22Rv1 (cell line): ENCODE results near the gene TRMT2B.
A peak's percentile ranks its signal among the peaks of the same experiment; 100 is the strongest.
"Not testable (repeated sequence)": the region's sequence is repeated elsewhere in the genome, so short reads cannot be mapped to it uniquely, and the experiment has no call there.

Experiments used
- H3K27ac ChIP-seq: fragments of 450-650 bp; 2 replicates; pipeline ENCODE4 v1.5.1; 2017
- CTCF ChIP-seq: fragments of 450-650 bp; IDR thresholded peaks from 2 replicates; pipeline ENCODE4 v1.5.1; 2017; ENCODE audit warnings: mild to moderate bottlenecking
- ZFX ChIP-seq: fragments of 450-650 bp; IDR thresholded peaks from 2 replicates; pipeline ENCODE4 v1.6.1; 2017; ENCODE audit warnings: antibody characterized with exemption, borderline replicate concordance

TRMT2B gene

DNA sequence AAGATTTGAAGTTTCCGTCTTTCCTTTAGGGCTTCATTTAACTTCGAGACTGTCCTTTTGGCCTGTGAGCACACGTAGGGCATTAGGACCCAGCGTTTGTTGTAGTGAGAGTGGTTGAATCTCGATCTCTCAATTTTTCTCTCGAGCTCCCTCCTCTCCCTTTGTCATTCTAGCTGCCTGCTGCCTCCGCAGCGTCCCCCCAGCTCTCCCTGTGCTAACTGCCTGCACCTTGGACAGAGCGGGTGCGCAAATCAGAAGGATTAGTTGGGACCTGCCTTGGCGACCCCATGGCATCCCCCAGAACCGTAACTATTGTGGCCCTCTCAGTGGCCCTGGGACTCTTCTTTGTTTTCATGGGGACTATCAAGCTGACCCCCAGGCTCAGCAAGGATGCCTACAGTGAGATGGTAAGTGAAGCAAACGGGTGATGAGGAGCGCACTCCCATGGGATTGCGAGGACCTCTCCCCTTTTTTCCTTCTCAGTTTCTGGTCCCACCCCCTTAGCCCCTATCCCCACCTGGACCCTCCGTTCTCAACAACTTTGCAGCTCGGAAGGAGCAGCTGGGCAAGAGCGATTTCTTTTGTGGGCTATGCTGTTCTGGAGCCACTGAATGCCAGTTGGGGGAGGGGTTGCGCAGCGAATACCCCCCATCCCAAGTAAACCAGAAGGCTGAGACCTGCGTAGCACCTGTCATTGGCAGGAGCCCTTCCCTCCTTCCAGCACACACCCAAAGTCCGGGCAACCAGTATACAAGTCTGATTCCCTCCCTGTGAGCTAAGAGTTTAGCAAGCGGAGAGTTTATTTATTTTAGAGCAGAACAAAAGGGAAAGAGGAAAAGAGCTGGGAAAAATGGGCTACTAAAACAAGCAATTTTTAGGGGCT, 27.0 kb upstream of the TRMT2B start, which contains the start of gene TMEM35A:
Gene TMEM35A (plus strand): TSS at position 164 of the 883 bp plus-strand sequence. CDS start 124 bp downstream, at position 288.
- TF ChIP-seq ZFX (no peak), CTCF (no peak)
- H3K27ac ChIP-seq: no peak within 1 kb of the TSS

GRCh38 chrX:101071582-101071981, 19.7 kb upstream of the TRMT2B start:
- H3K27ac ChIP-seq: no peak overlapping the region
- no peak for TF ChIP-seq CTCF
- TF ChIP-seq ZFX: no peak

DNA sequence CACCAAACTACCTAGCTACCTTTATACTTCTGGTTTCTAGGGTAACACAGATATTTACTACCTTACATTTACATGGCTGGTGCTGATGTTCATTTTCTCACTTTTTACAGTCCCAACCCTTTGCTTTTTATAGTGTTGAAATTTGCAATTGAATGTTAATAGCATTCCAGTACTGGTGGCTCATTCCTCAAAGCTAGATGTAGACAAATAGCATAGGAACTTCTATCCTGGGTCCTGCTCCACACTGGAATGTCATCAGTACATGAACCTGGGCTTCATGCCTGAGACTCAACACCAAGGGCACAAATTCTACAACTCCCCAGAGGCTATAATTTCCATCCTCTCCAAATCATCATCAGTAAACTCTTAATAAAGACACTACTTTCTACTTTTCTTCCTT, 10.3 kb upstream of the TRMT2B start:
- H3K27ac ChIP-seq: no peak overlapping the region
- TF ChIP-seq ZFX (no peak), CTCF (no peak)

DNA sequence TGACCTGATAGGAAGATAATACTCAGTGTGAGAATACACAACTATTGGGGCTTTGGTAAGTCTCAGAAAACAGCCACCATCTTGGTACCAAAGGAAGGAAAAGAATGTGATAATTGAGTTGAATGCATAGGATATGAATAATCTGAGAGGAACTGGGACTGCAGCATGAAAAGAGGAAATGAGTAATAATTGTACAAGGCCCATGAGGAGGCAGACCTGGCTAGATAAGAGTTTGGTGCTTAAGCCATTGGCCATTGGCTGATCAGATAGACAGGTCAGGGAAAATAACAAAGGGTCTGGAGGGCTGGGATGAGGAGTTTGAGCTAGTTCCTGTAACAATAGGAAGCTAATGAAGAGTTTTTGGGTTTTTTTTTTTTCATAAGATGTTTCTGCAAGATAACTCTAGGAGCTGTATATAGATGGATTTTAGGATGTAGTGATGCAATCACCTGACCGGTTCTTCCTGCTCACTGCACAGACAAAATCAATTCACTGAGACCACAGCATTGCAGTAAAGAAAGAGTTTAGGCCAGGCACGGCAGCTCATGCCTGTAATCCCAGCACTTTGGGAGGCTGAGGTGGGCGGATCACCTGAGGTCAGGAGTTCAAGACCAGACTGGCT, 5.3 kb upstream of the TRMT2B start:
- no peak overlapping the region for H3K27ac ChIP-seq
- TF ChIP-seq ZFX: no peak
- no peak for TF ChIP-seq CTCF

DNA sequence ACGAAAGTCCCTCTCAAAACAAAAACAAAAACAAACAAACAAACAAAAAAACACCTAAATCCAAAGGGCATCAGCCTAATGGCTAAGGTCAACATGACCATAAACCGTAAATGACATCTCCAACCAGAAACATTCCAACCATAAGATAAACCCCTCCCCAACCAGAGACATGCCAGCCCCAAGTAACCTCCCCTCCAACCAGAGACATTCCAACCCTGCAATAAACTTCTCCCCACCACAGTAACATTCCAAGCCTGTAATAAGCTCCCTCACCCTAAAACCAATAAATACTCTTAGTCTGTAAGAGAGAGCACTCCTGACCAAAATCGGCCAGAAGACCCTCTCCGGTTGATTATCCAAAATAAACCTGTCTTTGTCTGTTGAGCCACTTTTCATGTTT, 4.6 kb upstream of the TRMT2B start:
- H3K27ac ChIP-seq: not testable (repeated sequence)

DNA sequence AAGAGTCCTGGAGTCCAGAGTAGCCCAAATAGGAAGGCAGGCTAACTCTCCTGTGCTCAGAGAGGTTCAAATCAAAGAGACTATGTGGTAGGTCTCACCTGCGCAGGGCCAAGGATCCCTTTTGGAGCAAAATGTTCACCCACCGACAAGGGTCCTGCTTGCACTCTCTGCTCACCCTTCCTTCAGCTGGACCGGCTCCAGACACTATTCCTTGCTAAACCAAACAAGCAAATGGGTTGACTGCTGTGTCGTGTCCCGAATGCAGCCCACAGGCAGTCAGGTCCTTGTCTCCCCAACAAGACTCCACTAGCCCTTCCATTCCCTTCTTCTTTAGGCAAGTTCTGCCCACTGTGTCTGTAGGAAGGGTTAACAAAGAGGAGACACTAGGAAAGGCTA, 760 bp downstream of the TRMT2B start:
- peak overlapping the region; percentile 85 for H3K27ac ChIP-seq
- no peak for TF ChIP-seq ZFX
- no peak for TF ChIP-seq CTCF

- H3K27ac ChIP-seq: no peak overlapping the region
- no peak for TF ChIP-seq CTCF
These were observed 11.7 kb downstream of the TRMT2B start for GRCh38 chrX:101040197-101040596.
